ENCODE results near the gene NPAS1. TPM values are rescaled to one million over a fixed set of nuclear protein-coding genes. Genes with fewer than 3 reads are reported as not detected.

NPAS1 gene
- total and polyA plus RNA-seq, 2 of the 8 experiments (the other 6 are each of a cell fraction or from before 2014, with no cell fraction given), result 9.9 to 13.9 TPM

- H3K23me2 ChIP-seq (ENCODE audit: low read depth, low read length), result no peaks in the 10 kb centered on the region
- H4K8ac ChIP-seq (ENCODE audit: extremely low read depth, insufficient read depth, low read length), result no peak overlapping the region
- H3K23ac ChIP-seq (ENCODE audit: insufficient read length), result no peak overlapping the region
- peaks cover 5 to 17% of the 10 kb centered on the region in 2 experiments for H4K20me1 ChIP-seq (replicated peaks in 1 of 2; ENCODE audit: control insufficient read depth in 1 of 2, insufficient read depth in 2 of 2, low read length in 2 of 2)
- no peaks in the 10 kb centered on the region for H3K4me1 ChIP-seq (replicated peaks in 1 of 4; ENCODE audit: control insufficient read depth in 3 of 4, insufficient read depth in 4 of 4, low read length in 3 of 4)
- H2BK20ac ChIP-seq (ENCODE audit: low read length), result no peak overlapping the region
- no peak overlapping the region for H3K4ac ChIP-seq (replicated peaks; ENCODE audit: insufficient read length, low read depth, low read length)
- ChIA-PET POLR2A (ENCODE audit: partially characterized antibody) (interaction anchor here (1.1 to 1.7 kb wide), 3 partner anchors 13 to 19 kb away, joined by 3 to 4 read pairs (median 3); no protein-coding TSS in a partner anchor), CTCF (ENCODE audit: partially characterized antibody) (interaction anchor here (0.7 to 1.8 kb wide), 5 partner anchors 10 to 176 kb away, joined by 3 to 6 read pairs (median 5); no protein-coding TSS in a partner anchor)
- H2BK5ac ChIP-seq (ENCODE audit: low read depth, low read length), result no peak overlapping the region; the same call in 1 of the 2 replicates
- no peak overlapping the region for H4K5ac ChIP-seq (ENCODE audit: insufficient read length, low read depth, low read length)
- peaks cover 23 to 62% (median 43%) of the 10 kb centered on the region in 4 experiments for H3K36me3 ChIP-seq (ENCODE audit: control insufficient read depth in 2 of 4, insufficient read depth in 4 of 4, low read length in 3 of 4)
- TF ChIP-seq SUZ12 (IDR thresholded peaks at IDR 0.05; ENCODE audit: low read length), result no peak
- no peak overlapping the region for H2BK120ac ChIP-seq (replicated peaks; ENCODE audit: low read depth, low read length)
- no peak overlapping the region for H3K56ac ChIP-seq (replicated peaks; ENCODE audit: insufficient read length, low read depth, low read length)
- no peak overlapping the region for H3K4me2 ChIP-seq (ENCODE audit: insufficient read depth in 1 of 2, low read depth in 2 of 2, low read length in 2 of 2)
- H3K27ac ChIP-seq (ENCODE audit: low read depth, low read length), result no peak overlapping the region
- DNase-seq (ENCODE audit: low read depth in 1 of 2, low spot score in 2 of 2) (no peak), FAIRE-seq (no peak)
- no peak overlapping the region for H3K18ac ChIP-seq (ENCODE audit: extremely low read depth, low read length)
- H3K14ac ChIP-seq (ENCODE audit: insufficient read length), result no peak overlapping the region
- H2AFZ ChIP-seq (ENCODE audit: low read length), result no peak overlapping the region
- peaks cover 6% of the 10 kb centered on the region for H3K79me1 ChIP-seq (ENCODE audit: low read depth, low read length)
- no peaks in the 10 kb centered on the region for H3K27me3 ChIP-seq (replicated peaks in 1 of 4; ENCODE audit: control insufficient read depth in 3 of 4, extremely low read depth in 1 of 4, insufficient read depth in 3 of 4, low read length in 3 of 4)
- no peak overlapping the region for H4K91ac ChIP-seq (replicated peaks; ENCODE audit: insufficient read length, low read length)
- no peak overlapping the region for H2BK12ac ChIP-seq (ENCODE audit: low read depth, low read length)
- H2AK5ac ChIP-seq (ENCODE audit: low read depth, low read length), result no peak overlapping the region
- 92% methylated on average over 8 of the region's 8 CpGs; no CpG with 5 or more reads in 1 of the 2 experiments for WGBS, 2 experiments (ENCODE audit: extremely low coverage in 1 of 2, insufficient coverage in 1 of 2, insufficient read length in 1 of 2, insufficient replicate concordance in 2 of 2, low coverage in 1 of 2, low lambda C conversion rate in 2 of 2, missing lambda C conversion rate in 1 of 2)
- H3K9ac ChIP-seq (replicated peaks in 1 of 4; ENCODE audit: extremely low read depth in 1 of 4, low read depth in 3 of 4, low read length in 3 of 4), result no peak overlapping the region
- H3K4me3 ChIP-seq (ENCODE audit: extremely low read depth in 1 of 4, insufficient read depth in 2 of 4, low read depth in 3 of 4, low read length in 4 of 4), result no peak overlapping the region
- peaks cover 0 to 2% of the 10 kb centered on the region in 2 experiments; a peak in 1 of 4 replicates for H3K79me2 ChIP-seq (ENCODE audit: control insufficient read depth in 1 of 2, insufficient read depth in 2 of 2, low read length in 2 of 2)
- no peaks in the 10 kb centered on the region for H3K9me3 ChIP-seq (ENCODE audit: insufficient read depth in 2 of 2, low read depth in 1 of 2, low read length in 1 of 2)
- H2BK15ac ChIP-seq (ENCODE audit: low read length), result no peak overlapping the region
These were observed 48.6 kb downstream of the NPAS1 start for GRCh38 chr19:47068246-47068645.
